Measurements from ENCODE around the gene PEX14. TPM values are rescaled to one million over a fixed set of nuclear protein-coding genes. Genes with fewer than 3 reads are reported as not detected.

The PEX14 gene
- polyA plus RNA-seq, 3 donors: 22.7 to 26.6 (median 26.1) TPM

DNA sequence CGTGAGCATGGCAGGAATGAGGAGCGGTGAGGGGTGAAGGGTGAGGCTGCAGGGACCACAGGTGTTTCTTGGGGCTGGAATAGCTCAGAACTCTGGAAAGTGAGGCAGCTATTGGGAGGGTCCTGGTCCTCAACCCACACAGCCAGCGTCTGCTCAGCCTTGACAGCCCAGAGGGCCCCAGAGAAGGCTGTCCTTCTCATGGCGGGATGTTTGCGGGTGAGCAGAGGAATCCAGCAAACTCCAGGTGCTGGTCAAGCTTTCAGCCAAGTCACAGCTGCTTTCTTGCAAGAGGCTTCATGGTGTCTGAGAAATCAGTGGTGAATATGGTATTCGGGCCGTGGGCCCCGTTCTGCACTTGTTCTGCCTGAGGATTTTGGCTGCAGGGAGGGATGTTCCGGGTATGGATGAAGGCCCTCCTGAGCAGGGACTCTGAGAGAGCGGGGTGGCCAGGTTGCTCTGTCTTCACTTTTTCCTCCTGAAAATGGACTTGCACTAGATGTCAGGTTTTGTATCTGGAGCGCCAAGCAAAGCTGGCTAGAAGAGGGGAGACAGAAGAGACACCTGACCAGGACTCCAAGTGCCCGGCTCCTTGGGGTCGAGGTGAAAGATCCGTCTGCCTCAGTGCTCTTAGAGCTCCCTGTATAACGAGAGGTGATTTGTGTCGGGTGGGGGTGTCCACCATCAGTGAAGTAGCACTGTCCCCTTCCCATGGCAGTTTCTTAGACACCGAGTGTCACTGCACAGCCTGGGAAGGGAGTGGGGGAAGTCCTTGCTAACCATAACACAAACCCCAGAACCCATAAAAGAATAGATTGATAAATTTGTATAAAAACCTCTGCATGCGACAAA, 139.9 kb downstream of the PEX14 start:
- DNase-seq: no peak

DNA sequence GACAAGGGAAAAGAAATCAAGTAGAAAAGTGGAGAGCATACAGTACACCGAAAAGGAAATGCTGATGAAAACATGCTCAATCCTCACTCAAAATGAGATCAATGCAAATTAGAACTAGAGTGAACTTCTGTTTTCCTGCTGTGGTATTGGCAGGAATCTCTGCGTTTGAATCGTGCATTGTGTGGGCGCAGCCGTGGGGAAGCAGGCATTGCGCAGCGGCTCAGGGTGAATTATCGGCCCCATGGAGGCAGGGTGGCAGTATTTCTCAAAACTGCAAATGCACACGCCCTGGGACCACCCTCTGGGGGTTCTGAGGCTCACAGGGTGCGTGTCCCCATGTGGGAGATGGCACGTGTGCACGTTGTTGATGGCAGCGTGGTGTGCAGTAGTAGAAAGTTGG, 140.6 kb downstream of the PEX14 start:
- DNase-seq: no peak

DNA sequence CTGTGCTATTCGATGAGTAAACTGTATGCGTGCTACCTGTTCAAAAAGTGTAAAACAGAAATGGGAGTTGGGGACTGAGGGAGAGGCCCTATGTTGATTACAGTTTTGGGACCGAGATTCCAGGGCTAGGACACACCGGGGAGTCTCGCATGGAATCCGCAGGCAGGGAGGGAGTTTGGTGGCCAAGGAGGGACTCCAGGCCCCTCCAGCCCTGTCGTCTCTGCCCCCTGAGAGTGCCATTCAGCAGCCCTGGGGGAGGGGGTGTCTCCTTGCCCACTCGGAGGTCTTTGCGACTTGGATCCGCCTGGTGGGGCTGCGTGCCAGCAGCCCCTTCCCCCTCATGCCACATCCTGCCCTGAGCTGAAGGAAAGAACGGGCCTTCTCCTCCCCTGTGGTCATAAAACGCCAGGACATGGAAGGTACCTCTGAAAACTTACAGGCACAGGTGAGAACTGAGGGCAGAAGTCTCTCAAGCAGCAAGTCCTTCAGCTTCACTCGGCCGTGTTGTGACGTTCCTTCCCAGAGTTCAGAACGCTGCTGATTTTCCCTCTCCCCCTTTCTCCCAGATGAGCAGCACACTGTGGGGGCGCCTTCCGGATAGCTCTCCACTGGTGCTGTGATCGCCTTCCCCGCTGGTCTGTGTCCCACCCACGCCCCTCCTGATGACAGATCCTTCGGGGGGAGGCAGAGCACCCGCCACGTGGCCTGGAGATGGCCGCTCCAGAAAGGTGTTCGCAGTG, 141.4 kb downstream of the PEX14 start:
- DNase-seq: no peak

DNA sequence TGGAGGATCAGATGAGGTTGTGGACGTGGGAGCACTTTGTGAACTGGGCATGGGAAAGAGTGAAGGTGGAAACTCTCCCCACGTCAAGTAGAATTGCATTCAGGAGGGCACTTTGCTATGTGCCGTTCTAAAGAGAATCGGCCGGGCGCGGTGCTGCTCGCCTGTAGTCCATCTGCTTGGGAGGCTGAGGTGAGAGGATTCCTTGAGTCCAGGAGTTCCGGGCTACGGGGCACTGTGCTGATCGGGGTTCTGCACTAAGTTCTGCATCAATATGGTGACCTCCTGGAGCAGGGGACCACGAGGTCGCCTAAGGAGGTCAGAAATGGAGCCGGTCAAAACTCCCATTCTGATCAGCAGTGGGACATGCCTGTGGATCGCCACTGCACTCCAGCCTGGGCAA, 141.9 kb downstream of the PEX14 start:
- DNase-seq: no peak

- DNase-seq: no peak
Measured at GRCh38 chr1:10617318-10617717, 142.6 kb downstream of the PEX14 start.

GRCh38 chr1:10617931-10618885, 143.5 kb downstream of the PEX14 start:
- no peak for DNase-seq

DNA sequence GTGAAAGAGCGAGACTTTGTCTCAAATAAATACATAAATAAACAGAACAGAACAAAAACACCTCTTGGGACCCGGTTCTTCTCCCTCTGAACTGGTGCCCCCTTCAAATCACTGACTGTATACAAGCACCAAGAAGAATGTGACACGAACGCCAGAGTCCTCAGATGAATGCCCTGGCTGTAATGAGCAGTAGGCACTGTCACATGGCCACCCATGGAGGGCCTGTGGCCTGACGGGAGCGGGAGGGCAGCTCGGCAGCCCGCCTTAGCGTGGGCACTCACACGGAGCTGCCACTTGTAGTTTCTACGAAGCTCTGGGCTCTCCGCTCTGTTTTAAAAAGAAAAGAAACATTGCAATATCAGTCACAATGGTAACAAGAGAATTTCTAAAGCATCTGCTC, 146.0 kb downstream of the PEX14 start:
- no peak for DNase-seq

- DNase-seq: no peak
Measured at GRCh38 chr1:10621906-10622305, 147.2 kb downstream of the PEX14 start.

DNA sequence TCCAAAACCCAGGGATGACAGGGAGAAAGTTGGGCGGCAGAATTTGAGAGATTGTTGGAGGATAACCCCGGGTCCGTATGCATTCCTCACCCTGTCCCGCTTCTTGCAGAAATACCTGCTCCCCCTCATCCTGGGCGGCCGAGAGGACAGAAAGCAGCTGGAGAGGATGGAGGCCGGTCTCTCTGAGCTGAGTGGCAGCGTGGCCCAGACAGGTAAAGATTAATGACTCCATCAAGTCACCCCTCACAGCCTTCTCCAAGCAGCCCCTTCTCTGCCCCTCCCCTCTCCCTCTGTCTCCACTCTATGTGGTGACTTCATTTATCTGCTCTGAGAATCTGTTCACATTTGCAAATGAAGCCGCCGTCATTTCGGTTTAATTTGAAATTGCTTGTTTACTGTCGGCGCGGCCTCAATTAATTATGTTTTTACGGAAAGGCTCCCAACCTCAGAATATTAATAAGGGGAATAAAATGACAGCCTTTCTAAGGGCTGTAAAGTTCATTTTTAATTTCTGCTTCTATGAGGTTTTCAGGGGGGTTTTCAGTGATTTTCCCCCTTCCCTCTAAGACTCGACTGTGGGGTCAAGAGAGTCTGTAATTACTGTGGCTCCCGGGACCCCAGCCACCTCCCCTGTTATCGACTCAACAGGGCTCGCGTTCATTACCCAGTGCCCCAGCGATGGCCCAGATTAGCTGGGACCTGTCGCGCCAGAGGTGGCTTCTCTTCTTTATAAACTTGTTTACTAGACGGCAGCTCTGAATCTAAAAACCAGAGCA, 148.3 kb downstream of the PEX14 start:
- DNase-seq: no peak

GRCh38 chr1:10623686-10624145, 149.0 kb downstream of the PEX14 start:
- no peak for DNase-seq

GRCh38 chr1:10624256-10625050, 149.7 kb downstream of the PEX14 start:
- no peak for DNase-seq

DNA sequence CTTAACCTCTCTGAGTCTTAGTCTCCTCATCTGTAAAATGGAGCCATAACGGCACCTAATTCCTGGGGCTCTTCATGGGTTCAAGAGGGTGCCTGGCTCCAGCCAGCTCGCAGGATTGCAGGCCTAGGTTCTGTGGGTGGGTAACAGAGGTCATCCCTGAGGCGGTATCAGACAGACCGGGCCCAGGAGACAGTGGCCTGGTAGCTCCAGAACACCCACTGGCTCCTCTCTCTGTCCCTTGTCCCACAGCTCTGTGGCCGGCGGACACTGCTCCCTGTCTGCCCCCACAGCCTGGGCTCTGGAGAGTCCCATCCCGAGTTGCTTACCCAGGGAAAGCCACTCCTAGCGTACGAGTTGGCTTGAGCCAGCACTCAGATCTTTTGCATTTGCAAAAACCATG, 150.3 kb downstream of the PEX14 start:
- DNase-seq: no peak

GRCh38 chr1:10625554-10625953, 150.8 kb downstream of the PEX14 start:
- DNase-seq: no peak

GRCh38 chr1:10626131-10626731, 151.5 kb downstream of the PEX14 start:
- no peak for DNase-seq

DNA sequence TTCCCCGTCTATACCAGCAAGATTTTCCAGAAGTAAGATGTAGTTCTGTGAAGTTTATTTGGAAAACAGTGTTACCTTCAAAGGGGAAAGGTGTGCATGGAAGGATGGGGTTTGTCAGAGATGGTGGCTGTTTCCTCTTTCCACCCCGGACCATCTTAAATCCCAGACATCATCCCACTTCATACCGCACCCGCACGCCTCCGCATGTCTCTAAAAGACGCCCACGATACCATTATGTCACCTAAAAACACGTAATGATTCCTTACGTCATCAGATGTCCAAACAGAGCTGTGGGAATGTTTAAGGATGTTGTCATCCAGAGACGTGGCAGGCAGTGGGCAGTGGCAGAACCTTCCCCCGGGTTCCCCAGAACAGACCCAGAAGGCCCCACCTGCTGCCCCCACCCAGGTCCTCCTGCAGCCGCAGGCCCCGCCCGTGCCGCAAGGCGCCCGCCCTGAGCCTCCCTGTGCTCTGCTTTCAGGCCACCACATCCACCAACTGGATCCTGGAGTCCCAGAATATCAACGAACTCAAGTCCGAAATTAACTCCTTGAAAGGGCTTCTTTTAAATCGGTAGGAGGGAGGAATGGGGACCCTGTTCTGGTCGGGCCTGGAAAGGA, 152.2 kb downstream of the PEX14 start:
- no peak for DNase-seq

GRCh38 chr1:10628685-10629084, 153.9 kb downstream of the PEX14 start:
- DNase-seq: no peak

- DNase-seq: no peak
Measured at GRCh38 chr1:10629091-10629815, 154.5 kb downstream of the PEX14 start.

- no peak for DNase-seq
Measured at GRCh38 chr1:10629816-10630571, 155.2 kb downstream of the PEX14 start.

Data from renal pelvis (tissue), 4 donors.